Bronchial epithelial cell (primary cell): Measurements from ENCODE around the gene NFE2L1. TPM values are rescaled to one million over a fixed set of nuclear protein-coding genes. Genes with fewer than 3 reads are reported as not detected.

Source experiments
- DNase-seq: peaks from one replicate; pipeline ENCODE4 v3.0.0-alpha.2; 2010; ENCODE audit warnings: low read depth
- FAIRE-seq: peaks from 2 replicates; lab custom pipeline; 2011; peaks lifted over from hg19 to GRCh38; lab: Jason Lieb, UNC
- H3K27me3 ChIP-seq: 2 replicates; pipeline ENCODE4 v1.5.1; 2011; ENCODE audit warnings: low read length; ENCODE audit not compliant: control insufficient read depth, insufficient read depth
- H3K36me3 ChIP-seq: 2 replicates; pipeline ENCODE4 v1.5.1; 2011; ENCODE audit warnings: low read length; ENCODE audit not compliant: control insufficient read depth, insufficient read depth
- H3K4me3 ChIP-seq: 2 replicates; pipeline ENCODE4 v1.5.1; 2011; ENCODE audit warnings: mild to moderate bottlenecking, low read depth, low read length, control low read depth
- total RNA-seq: library from RNA; depleted of rRNA; stranded (reverse); fragments of >200 nt; gene quantifications from 2 replicates; pipeline ENCODE4 v1.2.1, GENCODE V29; 2014
- TF ChIP-seq, protein P1 (sequence below): IDR thresholded peaks from 2 replicates; pipeline ENCODE4 v1.5.1; 2011; ENCODE audit warnings: mild to moderate bottlenecking, moderate library complexity, low read length, control low read depth, inconsistent platforms; ENCODE audit not compliant: insufficient read depth, severe bottlenecking

The NFE2L1 gene
- total RNA-seq, 1 donor from 2014 or later: 84.2 TPM

DNA sequence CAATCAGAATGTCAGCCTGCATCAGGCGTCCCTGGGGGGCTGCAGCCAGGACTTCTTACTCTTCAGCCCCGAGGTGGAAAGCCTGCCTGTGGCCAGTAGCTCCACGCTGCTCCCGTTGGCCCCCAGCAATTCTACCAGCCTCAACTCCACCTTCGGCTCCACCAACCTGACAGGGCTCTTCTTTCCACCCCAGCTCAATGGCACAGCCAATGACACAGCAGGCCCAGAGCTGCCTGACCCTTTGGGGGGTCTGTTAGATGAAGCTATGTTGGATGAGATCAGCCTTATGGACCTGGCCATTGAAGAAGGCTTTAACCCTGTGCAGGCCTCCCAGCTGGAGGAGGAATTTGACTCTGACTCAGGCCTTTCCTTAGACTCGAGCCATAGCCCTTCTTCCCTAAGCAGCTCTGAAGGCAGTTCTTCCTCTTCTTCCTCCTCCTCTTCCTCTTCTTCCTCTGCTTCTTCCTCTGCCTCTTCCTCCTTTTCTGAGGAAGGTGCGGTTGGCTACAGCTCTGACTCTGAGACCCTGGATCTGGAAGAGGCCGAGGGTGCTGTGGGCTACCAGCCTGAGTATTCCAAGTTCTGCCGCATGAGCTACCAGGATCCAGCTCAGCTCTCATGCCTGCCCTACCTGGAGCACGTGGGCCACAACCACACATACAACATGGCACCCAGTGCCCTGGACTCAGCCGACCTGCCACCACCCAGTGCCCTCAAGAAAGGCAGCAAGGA, 10.4 kb downstream of the NFE2L1 start:
- FAIRE-seq (no peak), DNase-seq (no peak)
- TF ChIP-seq, protein P1, sequence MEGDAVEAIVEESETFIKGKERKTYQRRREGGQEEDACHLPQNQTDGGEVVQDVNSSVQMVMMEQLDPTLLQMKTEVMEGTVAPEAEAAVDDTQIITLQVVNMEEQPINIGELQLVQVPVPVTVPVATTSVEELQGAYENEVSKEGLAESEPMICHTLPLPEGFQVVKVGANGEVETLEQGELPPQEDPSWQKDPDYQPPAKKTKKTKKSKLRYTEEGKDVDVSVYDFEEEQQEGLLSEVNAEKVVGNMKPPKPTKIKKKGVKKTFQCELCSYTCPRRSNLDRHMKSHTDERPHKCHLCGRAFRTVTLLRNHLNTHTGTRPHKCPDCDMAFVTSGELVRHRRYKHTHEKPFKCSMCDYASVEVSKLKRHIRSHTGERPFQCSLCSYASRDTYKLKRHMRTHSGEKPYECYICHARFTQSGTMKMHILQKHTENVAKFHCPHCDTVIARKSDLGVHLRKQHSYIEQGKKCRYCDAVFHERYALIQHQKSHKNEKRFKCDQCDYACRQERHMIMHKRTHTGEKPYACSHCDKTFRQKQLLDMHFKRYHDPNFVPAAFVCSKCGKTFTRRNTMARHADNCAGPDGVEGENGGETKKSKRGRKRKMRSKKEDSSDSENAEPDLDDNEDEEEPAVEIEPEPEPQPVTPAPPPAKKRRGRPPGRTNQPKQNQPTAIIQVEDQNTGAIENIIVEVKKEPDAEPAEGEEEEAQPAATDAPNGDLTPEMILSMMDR: no peak
- no peak overlapping the region for H3K4me3 ChIP-seq
- no peaks in the 10 kb centered on the region for H3K27me3 ChIP-seq
- peaks cover 38% of the 10 kb centered on the region for H3K36me3 ChIP-seq

GRCh38 chr17:48059125-48059668, 11.0 kb downstream of the NFE2L1 start:
- peaks cover 35% of the 10 kb centered on the region for H3K36me3 ChIP-seq
- H3K4me3 ChIP-seq: no peak overlapping the region
- no peak for FAIRE-seq
- TF ChIP-seq, protein P1: no peak
- no peaks in the 10 kb centered on the region for H3K27me3 ChIP-seq
- no peak for DNase-seq

GRCh38 chr17:48060249-48060648, 12.1 kb downstream of the NFE2L1 start:
- peaks cover 35% of the 10 kb centered on the region for H3K36me3 ChIP-seq
- FAIRE-seq: no peak

DNA sequence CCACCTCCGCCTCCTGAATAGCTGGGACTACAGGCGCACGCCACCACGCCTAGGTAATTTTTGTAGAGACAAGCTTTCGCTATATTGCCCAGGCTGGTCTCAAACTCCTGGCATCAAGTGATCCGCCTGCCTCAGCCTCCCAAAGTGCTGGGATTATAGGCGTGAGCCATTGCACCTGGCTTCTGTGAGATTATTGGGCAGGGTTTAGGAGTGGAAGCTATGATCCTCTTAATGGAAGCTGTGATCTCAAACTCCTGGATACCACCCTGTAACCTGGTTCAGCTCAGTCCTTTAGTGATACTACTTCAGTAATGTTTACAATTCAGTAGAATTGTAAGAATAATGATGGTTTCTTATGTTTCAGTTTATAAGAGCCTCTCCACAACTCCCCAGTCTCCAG, 14.1 kb downstream of the NFE2L1 start:
- no peak overlapping the region for H3K4me3 ChIP-seq
- TF ChIP-seq, protein P1: no peak
- H3K27me3 ChIP-seq: no peaks in the 10 kb centered on the region
- FAIRE-seq (no peak), DNase-seq (no peak)
- peaks cover 26% of the 10 kb centered on the region for H3K36me3 ChIP-seq

More at GRCh38 chr17:48060249-48060648, 12.1 kb downstream of the NFE2L1 start:
- Histone ChIP-seq H3K27me3 (no peaks in the 10 kb centered on the region), H3K4me3 (no peak overlapping the region)
- no peak for DNase-seq
- TF ChIP-seq, protein P1: no peak

GRCh38 chr17:48064638-48065037, 16.5 kb downstream of the NFE2L1 start:
- DNase-seq (no peak), FAIRE-seq (no peak)
- TF ChIP-seq, protein P1: no peak
- Histone ChIP-seq H3K4me3 (no peak overlapping the region), H3K36me3 (peaks cover 15% of the 10 kb centered on the region), H3K27me3 (no peaks in the 10 kb centered on the region)
